H9 (cell line): ENCODE results near the gene SNX27. TPM values are rescaled to one million over a fixed set of nuclear protein-coding genes. Genes with fewer than 3 reads are reported as not detected.

ENCODE experiments used
- DNase-seq: peaks from one replicate; pipeline ENCODE4 v3.0.0-alpha.2; 2017
- H2AFZ ChIP-seq: one replicate; pipeline ENCODE4 v1.6.1; 2013; ENCODE audit warnings: mild to moderate bottlenecking, low read length, control low read depth, moderate library complexity
- H2AK5ac ChIP-seq: 2 replicates; pipeline ENCODE4 v1.6.1; 2013; ENCODE audit warnings: low read length, control low read depth, mixed read lengths; ENCODE audit not compliant: insufficient read length
- H2BK120ac ChIP-seq: one replicate; pipeline ENCODE4 v1.6.1; 2013; ENCODE audit warnings: low read depth, mild to moderate bottlenecking, low read length, control low read depth, inconsistent platforms; ENCODE audit not compliant: poor library complexity, severe bottlenecking
- H2BK12ac ChIP-seq: 2 replicates; pipeline ENCODE4 v1.6.1; 2013; ENCODE audit warnings: low read length, control low read depth, mixed read lengths, low read depth; ENCODE audit not compliant: insufficient read length
- H2BK15ac ChIP-seq: 2 replicates; pipeline ENCODE4 v1.6.1; 2013; ENCODE audit warnings: low read depth, low read length, control low read depth
- H2BK20ac ChIP-seq: one replicate; pipeline ENCODE4 v1.6.1; 2013; ENCODE audit warnings: low read depth, mild to moderate bottlenecking, low read length, control low read depth, inconsistent platforms; ENCODE audit not compliant: poor library complexity, severe bottlenecking
- H2BK5ac ChIP-seq: 2 replicates; pipeline ENCODE4 v1.6.1; 2013; ENCODE audit warnings: low read length, control low read depth, mixed read lengths; ENCODE audit not compliant: insufficient read length
- H3K14ac ChIP-seq: 2 replicates; pipeline ENCODE4 v1.6.1; 2013; ENCODE audit warnings: low read length, control low read depth; ENCODE audit not compliant: insufficient read depth
- H3K18ac ChIP-seq: 2 replicates; pipeline ENCODE4 v1.6.1; 2013; ENCODE audit warnings: low read depth, mild to moderate bottlenecking, mixed read lengths, low read length, control low read depth; ENCODE audit not compliant: insufficient read length
- H3K23ac ChIP-seq: 2 replicates; pipeline ENCODE4 v1.6.1; 2013; ENCODE audit warnings: low read length, control low read depth, mixed read lengths, low read depth; ENCODE audit not compliant: insufficient read length
- H3K23me2 ChIP-seq: 2 replicates; pipeline ENCODE4 v1.6.1; 2013; ENCODE audit warnings: low read depth, mild to moderate bottlenecking, mixed read lengths, low read length, control low read depth; ENCODE audit not compliant: insufficient read length, poor library complexity, severe bottlenecking
- H3K27ac ChIP-seq: 2 replicates; pipeline ENCODE4 v1.5.1; 2013; ENCODE audit warnings: low read length, control low read depth, mixed read lengths, low read depth; ENCODE audit not compliant: insufficient read length
- H3K27me3 ChIP-seq: 2 replicates; pipeline ENCODE4 v1.6.1; 2013; ENCODE audit warnings: low read length, control low read depth, inconsistent platforms; ENCODE audit not compliant: insufficient read depth
- H3K4ac ChIP-seq: 2 replicates; pipeline ENCODE4 v1.6.1; 2013; ENCODE audit warnings: low read depth, mild to moderate bottlenecking, control low read depth, inconsistent platforms, low read length, moderate library complexity
- H3K4me1 ChIP-seq: 2 replicates; pipeline ENCODE4 v1.6.1; 2013; ENCODE audit warnings: low read length, control low read depth, inconsistent platforms; ENCODE audit not compliant: insufficient read depth
- H3K4me2 ChIP-seq: 2 replicates; pipeline ENCODE4 v1.6.1; 2013; ENCODE audit warnings: low read length, control low read depth, mixed read lengths; ENCODE audit not compliant: insufficient read length, insufficient read depth
- H3K56ac ChIP-seq: 2 replicates; pipeline ENCODE4 v1.6.1; 2013; ENCODE audit warnings: low read depth, mild to moderate bottlenecking, mixed read lengths, low read length, control low read depth; ENCODE audit not compliant: insufficient read length
- H3K79me1 ChIP-seq: 2 replicates; pipeline ENCODE4 v1.6.1; 2013; ENCODE audit warnings: low read depth, mild to moderate bottlenecking, moderate library complexity, low read length, control low read depth, inconsistent platforms; ENCODE audit not compliant: insufficient read depth, poor library complexity, severe bottlenecking
- H3K79me2 ChIP-seq: 2 replicates; pipeline ENCODE4 v1.6.1; 2013; ENCODE audit warnings: low read length, control low read depth, inconsistent platforms; ENCODE audit not compliant: insufficient read depth
- H3K9ac ChIP-seq: 2 replicates; pipeline ENCODE4 v1.6.1; 2013; ENCODE audit warnings: low read length, control low read depth, mixed read lengths; ENCODE audit not compliant: insufficient read length; ENCODE audit errors: extremely low read depth
- H3K9me3 ChIP-seq: one replicate; pipeline ENCODE4 v1.6.1; 2013; ENCODE audit warnings: low read depth, low read length, inconsistent platforms; ENCODE audit not compliant: control insufficient read depth
- H3T11ph ChIP-seq: one replicate; pipeline ENCODE4 v1.6.1; 2013; ENCODE audit warnings: mild to moderate bottlenecking, low read length, control low read depth, inconsistent platforms
- H4K20me1 ChIP-seq: one replicate; pipeline ENCODE4 v1.6.1; 2013; ENCODE audit not compliant: control insufficient read depth, insufficient read length, insufficient read depth
- H4K5ac ChIP-seq: 2 replicates; pipeline ENCODE4 v1.6.1; 2013; ENCODE audit warnings: low read depth, mild to moderate bottlenecking, mixed read lengths, low read length, control low read depth; ENCODE audit not compliant: insufficient read length
- H4K8ac ChIP-seq: replicated peaks from 2 replicates; pipeline ENCODE4 v1.6.1; 2013; ENCODE audit warnings: low read length, control low read depth, mixed read lengths, low read depth; ENCODE audit not compliant: insufficient read length
- H4K91ac ChIP-seq: 2 replicates; pipeline ENCODE4 v1.6.1; 2013; ENCODE audit warnings: low read depth, mild to moderate bottlenecking, moderate library complexity, mixed read lengths, low read length, control low read depth; ENCODE audit not compliant: insufficient read length
- H3K27ac Mint-ChIP-seq, 3 experiments: 2 replicates in 2 of 3; 3 replicates in 1 of 3; pipeline ENCODE4 v1.8.0; 2020 to 2021; ENCODE audit warnings: mixed read lengths in 3 of 3, mild to moderate bottlenecking in 1 of 3, moderate library complexity in 1 of 3
- H3K27me3 Mint-ChIP-seq: 2 replicates; pipeline ENCODE4 v1.8.0; 2021; ENCODE audit warnings: low read depth, mild to moderate bottlenecking, moderate library complexity, mixed read lengths
- H3K36me3 Mint-ChIP-seq, 3 experiments: 2 replicates in 2 of 3; 3 replicates in 1 of 3; pipeline ENCODE4 v1.8.0; 2020 to 2021; ENCODE audit warnings: low read depth in 3 of 3, mixed read lengths in 3 of 3; ENCODE audit not compliant: insufficient read depth in 1 of 3
- H3K4me1 Mint-ChIP-seq, 2 experiments: 2 replicates each; pipeline ENCODE4 v1.8.0; 2020; ENCODE audit warnings: mixed read lengths in 2 of 2
- H3K4me3 Mint-ChIP-seq, 2 experiments: 2 replicates in 1 of 2; 3 replicates in 1 of 2; pipeline ENCODE4 v1.8.0; 2020 to 2021; ENCODE audit warnings: mild to moderate bottlenecking in 2 of 2, mixed read lengths in 2 of 2, moderate library complexity in 1 of 2
- H3K9me3 Mint-ChIP-seq, 2 experiments: 2 replicates in 1 of 2; 3 replicates in 1 of 2; pipeline ENCODE4 v1.8.0; 2020; ENCODE audit warnings: mild to moderate bottlenecking in 2 of 2, mixed read lengths in 2 of 2, moderate library complexity in 1 of 2
- WGBS: extraction: QIAGEN DNeasy Blood & Tissue Kit; methylation state at CpG from one replicate; pipeline ENCODE4 v1.1.7; 2013; ENCODE audit warnings: missing lambda C conversion rate, low lambda C conversion rate, mixed read lengths; ENCODE audit not compliant: insufficient read length; ENCODE audit errors: extremely low coverage; 5-methylcytosine and 5-hydroxymethylcytosine counted together
- total RNA-seq: library from RNA; stranded (reverse); gene quantifications from 2 replicates; pipeline ENCODE4 v1.2.1, GENCODE V29; 2021
- TF ChIP-seq, protein P1 (sequence below): fragments of 200-600 bp; sonication (generic); conservative IDR thresholded peaks from 3 replicates; pipeline ENCODE4 v1.8.0; 2021; ENCODE audit warnings: antibody characterized with exemption, mild to moderate bottlenecking

SNX27 gene
- total RNA-seq, 1 experiment from 2014 or later: 48.9 TPM

GRCh38 chr1:151737026-151737425 is 125.2 kb downstream of the SNX27 start:
- H3K56ac ChIP-seq: no peak overlapping the region
- Mint-ChIP-seq H3K27me3 (peaks cover 5% of the 10 kb centered on the region), H3K4me3 (no peak overlapping the region), H3K9me3 (peaks cover 18 to 27% of the 10 kb centered on the region in 2 experiments), H3K27ac (no peak overlapping the region), H3K4me1 (peaks cover 10 to 12% of the 10 kb centered on the region in 2 experiments), H3K36me3 (peaks cover 7 to 22% (median 18%) of the 10 kb centered on the region in 3 experiments; a peak in 5 of 7 replicates)
- no peaks in the 10 kb centered on the region for H3K27me3 ChIP-seq
- WGBS: no CpG with 5 or more reads among the region's 2 CpGs
- H2BK5ac ChIP-seq: no peak overlapping the region
- H3K23me2 ChIP-seq: no peaks in the 10 kb centered on the region
- H2AK5ac ChIP-seq: no peak overlapping the region
- H3K23ac ChIP-seq: no peak overlapping the region
- no peak overlapping the region for H3K14ac ChIP-seq
- H3K9me3 ChIP-seq: peaks cover 16% of the 10 kb centered on the region
- H3K79me1 ChIP-seq: no peaks in the 10 kb centered on the region
- H3K79me2 ChIP-seq: no peaks in the 10 kb centered on the region
- no peaks in the 10 kb centered on the region for H3K4me1 ChIP-seq
- H3K18ac ChIP-seq: no peak overlapping the region
- H2BK120ac ChIP-seq: no peak overlapping the region
- H4K5ac ChIP-seq: no peak overlapping the region
- no peak overlapping the region for H4K8ac ChIP-seq
- no peak overlapping the region for H3K4ac ChIP-seq
- no peak overlapping the region for H3T11ph ChIP-seq
- H3K27ac ChIP-seq: no peak overlapping the region
- DNase-seq: no peak
- H2BK15ac ChIP-seq: no peak overlapping the region
- H3K9ac ChIP-seq: no peak overlapping the region
- H2BK12ac ChIP-seq: no peak overlapping the region
- H4K20me1 ChIP-seq: no peaks in the 10 kb centered on the region
- H4K91ac ChIP-seq: no peak overlapping the region
- no peak overlapping the region for H2AFZ ChIP-seq
- TF ChIP-seq, protein P1, sequence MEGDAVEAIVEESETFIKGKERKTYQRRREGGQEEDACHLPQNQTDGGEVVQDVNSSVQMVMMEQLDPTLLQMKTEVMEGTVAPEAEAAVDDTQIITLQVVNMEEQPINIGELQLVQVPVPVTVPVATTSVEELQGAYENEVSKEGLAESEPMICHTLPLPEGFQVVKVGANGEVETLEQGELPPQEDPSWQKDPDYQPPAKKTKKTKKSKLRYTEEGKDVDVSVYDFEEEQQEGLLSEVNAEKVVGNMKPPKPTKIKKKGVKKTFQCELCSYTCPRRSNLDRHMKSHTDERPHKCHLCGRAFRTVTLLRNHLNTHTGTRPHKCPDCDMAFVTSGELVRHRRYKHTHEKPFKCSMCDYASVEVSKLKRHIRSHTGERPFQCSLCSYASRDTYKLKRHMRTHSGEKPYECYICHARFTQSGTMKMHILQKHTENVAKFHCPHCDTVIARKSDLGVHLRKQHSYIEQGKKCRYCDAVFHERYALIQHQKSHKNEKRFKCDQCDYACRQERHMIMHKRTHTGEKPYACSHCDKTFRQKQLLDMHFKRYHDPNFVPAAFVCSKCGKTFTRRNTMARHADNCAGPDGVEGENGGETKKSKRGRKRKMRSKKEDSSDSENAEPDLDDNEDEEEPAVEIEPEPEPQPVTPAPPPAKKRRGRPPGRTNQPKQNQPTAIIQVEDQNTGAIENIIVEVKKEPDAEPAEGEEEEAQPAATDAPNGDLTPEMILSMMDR: no peak
- H3K4me2 ChIP-seq: no peak overlapping the region
- H2BK20ac ChIP-seq: no peak overlapping the region
